Measurements from ENCODE around the gene TRABD2B.

TRABD2B gene

GRCh38 chr1:47759251-47759935, 237.8 kb downstream of the TRABD2B start:
- TF ChIP-seq, protein P1, sequence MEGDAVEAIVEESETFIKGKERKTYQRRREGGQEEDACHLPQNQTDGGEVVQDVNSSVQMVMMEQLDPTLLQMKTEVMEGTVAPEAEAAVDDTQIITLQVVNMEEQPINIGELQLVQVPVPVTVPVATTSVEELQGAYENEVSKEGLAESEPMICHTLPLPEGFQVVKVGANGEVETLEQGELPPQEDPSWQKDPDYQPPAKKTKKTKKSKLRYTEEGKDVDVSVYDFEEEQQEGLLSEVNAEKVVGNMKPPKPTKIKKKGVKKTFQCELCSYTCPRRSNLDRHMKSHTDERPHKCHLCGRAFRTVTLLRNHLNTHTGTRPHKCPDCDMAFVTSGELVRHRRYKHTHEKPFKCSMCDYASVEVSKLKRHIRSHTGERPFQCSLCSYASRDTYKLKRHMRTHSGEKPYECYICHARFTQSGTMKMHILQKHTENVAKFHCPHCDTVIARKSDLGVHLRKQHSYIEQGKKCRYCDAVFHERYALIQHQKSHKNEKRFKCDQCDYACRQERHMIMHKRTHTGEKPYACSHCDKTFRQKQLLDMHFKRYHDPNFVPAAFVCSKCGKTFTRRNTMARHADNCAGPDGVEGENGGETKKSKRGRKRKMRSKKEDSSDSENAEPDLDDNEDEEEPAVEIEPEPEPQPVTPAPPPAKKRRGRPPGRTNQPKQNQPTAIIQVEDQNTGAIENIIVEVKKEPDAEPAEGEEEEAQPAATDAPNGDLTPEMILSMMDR (IDR thresholded peaks at IDR 0.05; ENCODE audit: extremely low read depth, insufficient read depth, missing control alignments) = no peak
- in situ Hi-C loops (cut with MboI; ENCODE audit: low pct_unique_long_range_greater_than_20kb, low sequenced_read_pairs, unreplicated experiment) = no loop called here
- DNase-seq (ENCODE audit: low spot score) = no peak

- DNase-seq (ENCODE audit: low spot score) = no peak
- in situ Hi-C loops (cut with MboI; ENCODE audit: low pct_unique_long_range_greater_than_20kb, low sequenced_read_pairs, unreplicated experiment) = no loop called here
- TF ChIP-seq, protein P1 (IDR thresholded peaks at IDR 0.05; ENCODE audit: extremely low read depth, insufficient read depth, missing control alignments) = no peak
These were observed 238.6 kb downstream of the TRABD2B start for GRCh38 chr1:47758341-47759250.

GRCh38 chr1:47757226-47757975, 239.8 kb downstream of the TRABD2B start:
- TF ChIP-seq, protein P1 (IDR thresholded peaks at IDR 0.05; ENCODE audit: extremely low read depth, insufficient read depth, missing control alignments) = no peak
- in situ Hi-C loops (cut with MboI; ENCODE audit: low pct_unique_long_range_greater_than_20kb, low sequenced_read_pairs, unreplicated experiment) = no loop called here
- DNase-seq (ENCODE audit: low spot score) = no peak

GRCh38 chr1:47756411-47756810, 240.8 kb downstream of the TRABD2B start:
- TF ChIP-seq, protein P1 (IDR thresholded peaks at IDR 0.05; ENCODE audit: extremely low read depth, insufficient read depth, missing control alignments) = no peak
- DNase-seq (ENCODE audit: low spot score) = no peak
- in situ Hi-C loops (cut with MboI; ENCODE audit: low pct_unique_long_range_greater_than_20kb, low sequenced_read_pairs, unreplicated experiment) = no loop called here

DNA sequence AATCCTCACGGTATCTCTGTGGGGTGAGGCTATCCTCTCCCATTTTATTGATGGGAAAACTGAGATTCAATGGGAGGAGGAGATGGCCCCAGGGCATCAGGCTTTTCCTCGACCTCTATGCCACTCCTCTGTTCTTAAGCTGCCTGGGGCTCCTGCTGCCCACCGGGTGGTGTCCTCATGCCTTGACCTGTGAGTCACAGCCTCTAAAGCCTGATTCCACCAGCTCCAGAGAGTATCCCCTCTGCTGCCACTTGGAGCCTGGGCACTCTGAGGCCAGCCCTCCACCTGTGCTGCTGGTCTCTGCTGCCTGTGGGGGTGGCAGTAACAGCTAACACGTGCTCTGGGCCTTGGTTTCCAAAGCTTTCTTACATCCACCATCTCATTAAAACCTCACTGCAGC, 241.2 kb downstream of the TRABD2B start:
- no peak for DNase-seq (ENCODE audit: low spot score)
- in situ Hi-C loops (cut with MboI; ENCODE audit: low pct_unique_long_range_greater_than_20kb, low sequenced_read_pairs, unreplicated experiment) = no loop called here
- TF ChIP-seq, protein P1 (IDR thresholded peaks at IDR 0.05; ENCODE audit: extremely low read depth, insufficient read depth, missing control alignments) = no peak
